GM12878 (cell line): ENCODE results near the gene MAP3K1. TPM values are rescaled to one million over a fixed set of nuclear protein-coding genes. Genes with fewer than 3 reads are reported as not detected.

Experiments
- ATAC-seq: fragments of 200-7000 bp; cut with Tn5 transposase; 3 replicates; pipeline ENCODE4 v1.9.1; 2020; ENCODE audit warnings: mild to moderate bottlenecking, moderate library complexity
- BruUV-seq: library from RNA; stranded (reverse); fragments of 400-500 nt; replicated peaks from 2 replicates; lab custom pipeline; 2021; lab: Mats Ljungman, UMichigan
- CTCF ChIA-PET: fragments of 300-600 bp; sonication (Branson Sonifier 250); formaldehyde crosslinking; extraction: SDS; loops from one replicate; lab custom pipeline; 2021; ENCODE audit warnings: inconsistent platforms; lab: Yijun Ruan, JAX
- POLR2A ChIA-PET: fragments of 350-600 bp; formaldehyde crosslinking; extraction: SDS; loops from one replicate; lab custom pipeline; 2021; ENCODE audit warnings: inconsistent platforms; lab: Charles Lee
- RAD21 ChIA-PET: fragments of 300-600 bp; sonication (Branson Sonifier 250); formaldehyde crosslinking; loops from one replicate; lab custom pipeline; 2023; ENCODE audit warnings: antibody characterized with exemption; ENCODE audit not compliant: unreplicated experiment; lab: Charles Lee
- SMC1A ChIA-PET: fragments of 300-600 bp; sonication (Branson Sonifier 250); formaldehyde crosslinking; loops from one replicate; lab custom pipeline; 2023; ENCODE audit not compliant: unreplicated experiment, uncharacterized antibody; lab: Charles Lee
- DNase-seq: peaks from one replicate; pipeline ENCODE4 v3.0.0-alpha.2; 2011; ENCODE audit warnings: low read depth, low spot score
- FAIRE-seq: peaks from 3 replicates; lab custom pipeline; 2011; peaks lifted over from hg19 to GRCh38; lab: Jason Lieb, UNC
- H2AFZ ChIP-seq: 2 replicates; pipeline ENCODE4 v1.6.0; 2011; ENCODE audit warnings: low read depth, low read length, control low read depth; ENCODE audit not compliant: control insufficient read depth
- H3K27ac ChIP-seq: 2 replicates; pipeline ENCODE4 v1.5.1; 2011; ENCODE audit warnings: control low read depth; ENCODE audit not compliant: control insufficient read depth, insufficient read depth
- H3K27me3 ChIP-seq, 2 experiments: replicated peaks in 1 of 2; 2 replicates each; pipeline versions ENCODE4 v1.6.0 to v1.6.1; 2011; ENCODE audit warnings: low read length in 1 of 2; ENCODE audit not compliant: control insufficient read depth in 2 of 2, insufficient read depth in 2 of 2
- H3K36me3 ChIP-seq, 2 experiments: 2 replicates each; pipeline ENCODE4 v1.5.1; 2011; ENCODE audit warnings: low read length in 1 of 2; ENCODE audit not compliant: control insufficient read depth in 2 of 2, insufficient read depth in 2 of 2
- H3K4me1 ChIP-seq: 2 replicates; pipeline ENCODE4 v1.6.1; 2011; ENCODE audit warnings: mild to moderate bottlenecking, low read length, moderate library complexity, mixed read lengths; ENCODE audit not compliant: control insufficient read depth, insufficient read depth
- H3K4me2 ChIP-seq: 2 replicates; pipeline ENCODE4 v1.6.0; 2011; ENCODE audit warnings: control low read depth; ENCODE audit not compliant: control insufficient read depth, insufficient read depth
- H3K4me3 ChIP-seq: fragments of 200-600 bp; sonication (generic); 2 replicates; pipeline ENCODE4 v1.5.1; 2016
- H3K79me2 ChIP-seq: 2 replicates; pipeline ENCODE4 v1.6.0; 2011; ENCODE audit warnings: low read length; ENCODE audit not compliant: control insufficient read depth, insufficient read depth
- H3K9ac ChIP-seq: 2 replicates; pipeline ENCODE4 v1.8.0; 2011; ENCODE audit warnings: low read length, control low read depth, mixed read lengths; ENCODE audit not compliant: control insufficient read depth, insufficient read depth
- H3K9me3 ChIP-seq: replicated peaks from 3 replicates; pipeline ENCODE4 v1.5.1; 2011; ENCODE audit warnings: mild to moderate bottlenecking, low read length; ENCODE audit not compliant: control insufficient read depth, insufficient read depth
- H4K20me1 ChIP-seq: 2 replicates; pipeline ENCODE4 v1.6.0; 2011; ENCODE audit not compliant: control insufficient read depth, insufficient read depth
- ATF7 ChIP-seq: fragments of 450-650 bp; IDR thresholded peaks from 2 replicates; pipeline ENCODE4 v1.6.1; 2016; ENCODE audit warnings: low read depth, mild to moderate bottlenecking
- CBFB ChIP-seq: IDR thresholded peaks from 2 replicates; pipeline ENCODE4 v1.6.1; 2016; ENCODE audit warnings: antibody characterized with exemption, low read depth
- CBX3 ChIP-seq: fragments of 200-600 bp; sonication (generic); IDR thresholded peaks from 2 replicates; pipeline ENCODE4 v1.6.1; 2016; ENCODE audit warnings: low read depth, borderline replicate concordance
- CREM ChIP-seq: IDR thresholded peaks from 2 replicates; pipeline ENCODE4 v1.6.1; 2014; ENCODE audit warnings: antibody characterized with exemption, low read depth
- IRF3 ChIP-seq: fragments of 450-650 bp; IDR thresholded peaks from 2 replicates; pipeline ENCODE4 v1.6.1; 2014; ENCODE audit warnings: mild to moderate bottlenecking
- NKRF ChIP-seq: fragments of 450-650 bp; conservative IDR thresholded peaks from 2 replicates; pipeline ENCODE4 v1.6.1; 2017; ENCODE audit warnings: mild to moderate bottlenecking, moderate library complexity
- PKNOX1 ChIP-seq: fragments of 450-650 bp; IDR thresholded peaks from 2 replicates; pipeline ENCODE4 v1.6.1; 2016; ENCODE audit warnings: mild to moderate bottlenecking
- RAD51 ChIP-seq: fragments of 450-650 bp; IDR thresholded peaks from 2 replicates; pipeline ENCODE4 v1.6.1; 2016; ENCODE audit warnings: moderate library complexity, mild to moderate bottlenecking, inconsistent platforms
- SIX5 ChIP-seq: IDR thresholded peaks from 2 replicates; pipeline ENCODE4 v1.6.1; 2011; ENCODE audit warnings: mild to moderate bottlenecking, low read depth, low read length, moderate library complexity; ENCODE audit not compliant: severe bottlenecking
- TARDBP ChIP-seq: IDR thresholded peaks from 2 replicates; pipeline ENCODE4 v1.6.1; 2016; ENCODE audit warnings: borderline replicate concordance
- TCF3 ChIP-seq: IDR thresholded peaks from 2 replicates; pipeline ENCODE4 v1.6.1; 2012; ENCODE audit warnings: low read depth, mild to moderate bottlenecking, low read length, borderline replicate concordance; ENCODE audit not compliant: insufficient read depth
- ZNF384 ChIP-seq: IDR thresholded peaks from 2 replicates; pipeline ENCODE4 v1.6.1; 2012; ENCODE audit warnings: low read depth, mild to moderate bottlenecking, low read length, improper control_type of control experiment, borderline replicate concordance
- ZNF687 ChIP-seq: fragments of 450-650 bp; IDR thresholded peaks from 2 replicates; pipeline ENCODE4 v1.6.1; 2017; ENCODE audit warnings: mild to moderate bottlenecking, moderate library complexity
- ZSCAN29 ChIP-seq: fragments of 450-650 bp; IDR thresholded peaks from 2 replicates; pipeline ENCODE4 v1.6.1; 2017; ENCODE audit warnings: mild to moderate bottlenecking, moderate library complexity
- WGBS: methylation state at CpG from one replicate; pipeline ENCODE4 v1.1.6; 2016; ENCODE audit warnings: low lambda C conversion rate; ENCODE audit not compliant: insufficient replicate concordance, insufficient coverage; ENCODE audit errors: missing lambda C conversion rate; 5-methylcytosine and 5-hydroxymethylcytosine counted together
- in situ Hi-C: fragments of 300-500 bp; cut with MboI; formaldehyde crosslinking; loops from 9 replicates; pipeline ENCODE4 v1.14.3; 2018; ENCODE audit warnings: mixed read lengths
- intact Hi-C: fragments of 100-400 bp; cut with micrococcal nuclease; formaldehyde crosslinking; loops from one replicate; pipeline ENCODE4 v1.14.2; 2022; ENCODE audit not compliant: unreplicated experiment
- polyA plus RNA-seq, 11 experiments: library from polyadenylated mRNA; depleted of rRNA in 4 of 11; unstranded in 6 of 11; stranded (reverse) in 5 of 11; fragments of >200 nt; fragmentation: Nextera tagmentation in 4 of 11; fragmentation: Illumina TruSeq in 1 of 11; extraction: Ambion mirVana in 4 of 11; extraction: Trizol in 1 of 11; gene quantifications; 1 replicate in 1 of 11; 2 replicates in 10 of 11; pipeline versions ENCODE4 v1.2.1 to v1.2.3, GENCODE V29; 2011 to 2016; ENCODE audit warnings: inconsistent platforms in 2 of 11, missing spikeins in 2 of 11, low read depth in 1 of 11
- total RNA-seq, 4 experiments: library from RNA; depleted of rRNA in 3 of 4; stranded (reverse); fragments of >200 nt in 3 of 4; fragmentation: Illumina TruSeq in 1 of 4; extraction: Trizol in 1 of 4; gene quantifications; 2 replicates each; pipeline versions ENCODE4 v1.2.1 to v1.2.3, GENCODE V29; 2013 to 2021

Gene MAP3K1
- total and polyA plus RNA-seq, 10 of the 15 experiments (the other 5 are each of a cell fraction or from before 2014, with no cell fraction given): 7.5 to 24.6 (median 12.6) TPM

GRCh38 chr5:56807679-56808078 lies 7.7 kb upstream of the MAP3K1 start:
- in situ Hi-C loops (no loop called here), intact Hi-C loops (no loop called here)
- Histone ChIP-seq H3K27ac (no peak overlapping the region), H3K4me3 (no peak overlapping the region), H3K4me2 (no peak overlapping the region), H3K4me1 (no peaks in the 10 kb centered on the region), H3K9me3 (no peaks in the 10 kb centered on the region), H3K79me2 (no peaks in the 10 kb centered on the region), H2AFZ (no peak overlapping the region), H4K20me1 (no peaks in the 10 kb centered on the region), H3K9ac (no peak overlapping the region), H3K36me3 (no peaks in the 10 kb centered on the region), H3K27me3 (no peaks in the 10 kb centered on the region; a peak in 1 of 4 replicates)
- ChIA-PET RAD21 (no interaction called here), POLR2A (no interaction called here), SMC1A (no interaction called here), CTCF (no interaction called here)
- no peak for FAIRE-seq
- no TSS peak for BruUV-seq
- DNase-seq: no peak
- 18% methylated on average over 5 of the region's 5 CpGs for WGBS
- ATAC-seq: no peak
- TF ChIP-seq IRF3 (no peak), CREM (no peak), ZNF687 (no peak), ZNF384 (no peak), CBFB (no peak), NKRF (no peak), PKNOX1 (no peak), ATF7 (no peak), CBX3 (no peak), ZSCAN29 (no peak), RAD51 (no peak), TCF3 (no peak), SIX5 (no peak), TARDBP (no peak)
